Activated naive CD4-positive, alpha-beta T cell treated with anti-CD3 and anti-CD28 coated beads, Interleukin-2, amount 50 U/mL, for 16 hours (primary cell): Measurements from ENCODE around the gene THRA.

Experiments used
- DNase-seq: peaks from one replicate; pipeline ENCODE4 v3.0.0-alpha.2; 2020

THRA gene

DNA sequence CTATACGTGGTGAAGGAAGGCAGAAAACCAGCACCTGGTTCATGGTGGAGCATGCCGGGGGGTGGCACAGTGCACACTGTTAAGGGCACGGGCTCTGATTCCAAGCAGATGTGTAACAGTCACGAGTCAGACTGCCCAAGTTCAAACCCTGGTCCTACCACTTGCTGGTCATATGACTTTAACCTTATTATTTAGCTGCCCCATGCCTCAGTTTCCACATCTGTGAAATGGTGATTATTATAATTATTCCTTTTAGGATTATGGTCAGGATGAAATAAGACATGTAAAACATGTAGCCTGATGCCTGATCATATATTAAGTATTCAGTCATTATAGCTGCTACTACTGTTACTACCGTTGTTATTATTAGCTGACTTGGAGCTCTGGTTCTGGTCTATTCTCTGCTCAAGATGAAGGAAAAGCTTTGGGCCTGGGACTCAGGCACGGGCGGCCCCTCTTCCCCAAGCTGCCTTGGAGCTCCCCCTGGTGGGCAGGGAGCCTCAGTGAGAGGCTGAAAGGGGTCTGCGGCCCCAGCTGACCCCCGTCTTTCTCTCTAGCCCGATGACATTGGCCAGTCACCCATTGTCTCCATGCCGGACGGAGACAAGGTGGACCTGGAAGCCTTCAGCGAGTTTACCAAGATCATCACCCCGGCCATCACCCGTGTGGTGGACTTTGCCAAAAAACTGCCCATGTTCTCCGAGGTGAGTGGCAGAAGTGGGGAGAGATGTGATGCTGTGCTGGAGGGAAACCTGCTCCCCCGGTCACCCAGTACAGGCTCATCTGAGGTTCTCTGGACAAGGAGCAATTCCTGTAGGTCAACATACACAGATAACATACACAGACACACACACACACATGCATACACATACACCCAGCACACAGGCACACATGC lies 23.6 kb downstream of the THRA start:
- peak; percentile 76 for DNase-seq

DNA sequence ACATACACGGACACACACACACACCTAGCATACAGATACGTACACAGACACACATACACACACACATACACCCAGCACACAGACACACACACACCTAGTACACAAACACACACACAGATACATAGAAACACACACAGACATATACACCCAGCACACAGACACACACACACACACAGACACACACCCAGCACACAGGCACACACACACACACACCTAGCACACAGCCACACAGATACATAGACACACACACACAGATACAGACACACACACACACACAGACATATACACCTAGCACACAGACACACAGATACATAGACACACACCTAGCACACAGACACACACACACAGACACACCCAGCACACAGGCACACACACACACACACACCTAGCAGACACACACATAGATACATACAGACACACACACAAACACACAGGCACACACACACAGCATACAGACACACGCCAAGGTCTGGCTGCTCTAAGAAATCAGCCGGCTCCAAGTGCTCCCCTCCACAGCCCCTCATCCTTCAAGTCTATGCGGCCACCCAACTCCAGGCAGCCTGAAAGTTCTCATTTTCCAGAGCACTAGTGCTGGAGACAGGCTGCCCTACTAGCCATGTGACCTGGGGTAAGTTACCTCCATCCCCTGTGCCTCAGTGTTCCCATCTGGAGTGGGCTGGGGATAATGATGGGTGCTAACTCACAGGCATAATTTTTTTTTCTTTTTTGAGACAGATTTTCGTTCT lies 24.5 kb downstream of the THRA start:
- no peak for DNase-seq

DNA sequence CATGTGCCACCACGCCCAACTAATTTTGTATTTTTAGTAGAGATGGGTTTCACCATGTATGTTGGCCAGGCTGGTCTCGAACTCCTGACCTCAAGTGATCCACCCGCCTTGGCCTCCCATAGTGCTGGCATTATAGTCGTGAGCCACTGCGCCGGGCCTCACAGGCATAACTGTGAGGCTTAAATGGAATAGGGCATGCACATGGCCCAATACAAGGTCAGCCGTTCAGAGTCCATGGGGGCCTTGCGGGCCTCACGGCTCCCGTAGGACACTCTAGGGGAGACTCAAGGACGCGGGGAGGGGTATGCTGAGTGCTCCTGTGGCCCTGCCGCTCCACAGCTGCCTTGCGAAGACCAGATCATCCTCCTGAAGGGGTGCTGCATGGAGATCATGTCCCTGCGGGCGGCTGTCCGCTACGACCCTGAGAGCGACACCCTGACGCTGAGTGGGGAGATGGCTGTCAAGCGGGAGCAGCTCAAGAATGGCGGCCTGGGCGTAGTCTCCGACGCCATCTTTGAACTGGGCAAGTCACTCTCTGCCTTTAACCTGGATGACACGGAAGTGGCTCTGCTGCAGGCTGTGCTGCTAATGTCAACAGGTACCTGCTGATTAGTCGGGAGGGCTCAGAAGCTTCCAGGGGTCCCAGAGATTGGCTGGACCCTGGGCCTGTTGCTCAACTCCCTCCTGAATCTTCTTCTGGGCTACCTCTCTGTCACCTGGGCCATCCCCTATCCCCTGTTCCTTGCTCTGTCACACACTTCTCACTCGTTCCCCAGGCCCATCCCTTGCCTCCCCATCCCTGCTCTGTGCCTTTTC lies 25.3 kb downstream of the THRA start:
- no peak for DNase-seq

DNA sequence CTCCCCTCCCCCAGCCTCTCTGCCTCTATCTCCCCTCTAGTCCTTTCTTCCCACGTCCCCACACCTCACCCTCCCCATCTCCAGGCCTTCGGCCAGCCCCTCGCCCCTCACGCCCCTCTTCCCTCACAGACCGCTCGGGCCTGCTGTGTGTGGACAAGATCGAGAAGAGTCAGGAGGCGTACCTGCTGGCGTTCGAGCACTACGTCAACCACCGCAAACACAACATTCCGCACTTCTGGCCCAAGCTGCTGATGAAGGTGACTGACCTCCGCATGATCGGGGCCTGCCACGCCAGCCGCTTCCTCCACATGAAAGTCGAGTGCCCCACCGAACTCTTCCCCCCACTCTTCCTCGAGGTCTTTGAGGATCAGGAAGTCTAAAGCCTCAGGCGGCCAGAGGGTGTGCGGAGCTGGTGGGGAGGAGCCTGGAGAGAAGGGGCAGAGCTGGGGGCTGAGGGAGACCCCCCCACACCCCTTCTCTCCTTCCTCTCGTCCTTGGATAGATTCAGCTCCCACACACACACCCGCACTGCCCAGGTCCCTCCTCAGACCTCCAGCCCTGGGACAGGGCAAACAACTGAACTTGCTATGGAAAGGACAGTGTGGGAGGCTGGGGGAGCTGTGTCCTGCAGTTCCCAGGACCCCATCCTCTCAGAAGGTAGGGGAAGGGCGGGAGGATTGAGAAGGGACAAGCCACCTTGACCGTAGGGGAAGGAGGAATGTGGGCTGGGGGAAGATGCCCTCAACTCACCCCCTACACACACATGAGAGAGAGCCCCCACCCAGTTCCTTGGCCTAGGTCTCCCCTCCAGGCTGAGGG lies 26.5 kb downstream of the THRA start:
- no peak for DNase-seq

DNA sequence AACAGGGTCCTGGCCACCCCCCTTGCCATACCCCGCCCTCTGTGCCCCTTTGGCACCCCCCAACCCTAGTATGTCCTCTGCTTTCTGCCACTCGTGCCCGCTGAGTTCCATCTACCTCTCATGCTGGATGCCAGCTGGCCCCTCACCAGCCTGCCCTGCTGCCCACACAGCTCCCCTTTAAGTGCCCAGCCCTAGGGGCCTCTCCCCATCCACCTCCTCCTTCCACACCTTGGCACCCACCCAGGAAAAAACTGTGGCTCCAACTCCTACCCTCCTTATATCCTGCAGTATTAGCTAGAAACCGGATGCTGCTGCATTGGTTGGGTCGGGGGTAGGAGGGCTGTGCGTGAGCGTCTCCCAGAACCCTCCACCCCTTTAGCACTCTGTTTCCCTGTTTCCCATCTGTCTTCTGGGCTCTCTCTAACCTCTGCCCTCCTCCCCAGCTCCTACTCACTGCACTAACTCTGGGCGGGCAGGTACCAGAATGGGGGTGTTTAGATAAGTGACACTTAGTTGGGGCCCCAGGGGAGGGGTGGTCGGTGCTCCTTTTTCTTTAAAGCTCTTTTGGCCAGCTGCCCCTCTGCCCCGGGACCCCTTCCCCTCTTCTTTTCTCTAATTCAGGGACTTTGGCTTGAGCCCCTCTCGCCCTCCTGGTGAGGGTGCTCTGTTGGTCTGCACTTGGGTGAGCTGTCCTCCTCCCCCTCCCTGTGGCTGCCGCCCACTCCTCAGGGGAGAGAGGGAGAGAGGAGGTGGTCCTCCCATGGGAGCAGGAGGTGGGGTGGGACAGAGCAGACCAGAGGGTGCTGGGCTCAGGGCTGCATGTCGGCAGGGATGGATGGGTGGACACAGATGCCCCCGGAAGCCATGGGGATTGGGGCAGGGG lies 27.7 kb downstream of the THRA start:
- no peak for DNase-seq

DNA sequence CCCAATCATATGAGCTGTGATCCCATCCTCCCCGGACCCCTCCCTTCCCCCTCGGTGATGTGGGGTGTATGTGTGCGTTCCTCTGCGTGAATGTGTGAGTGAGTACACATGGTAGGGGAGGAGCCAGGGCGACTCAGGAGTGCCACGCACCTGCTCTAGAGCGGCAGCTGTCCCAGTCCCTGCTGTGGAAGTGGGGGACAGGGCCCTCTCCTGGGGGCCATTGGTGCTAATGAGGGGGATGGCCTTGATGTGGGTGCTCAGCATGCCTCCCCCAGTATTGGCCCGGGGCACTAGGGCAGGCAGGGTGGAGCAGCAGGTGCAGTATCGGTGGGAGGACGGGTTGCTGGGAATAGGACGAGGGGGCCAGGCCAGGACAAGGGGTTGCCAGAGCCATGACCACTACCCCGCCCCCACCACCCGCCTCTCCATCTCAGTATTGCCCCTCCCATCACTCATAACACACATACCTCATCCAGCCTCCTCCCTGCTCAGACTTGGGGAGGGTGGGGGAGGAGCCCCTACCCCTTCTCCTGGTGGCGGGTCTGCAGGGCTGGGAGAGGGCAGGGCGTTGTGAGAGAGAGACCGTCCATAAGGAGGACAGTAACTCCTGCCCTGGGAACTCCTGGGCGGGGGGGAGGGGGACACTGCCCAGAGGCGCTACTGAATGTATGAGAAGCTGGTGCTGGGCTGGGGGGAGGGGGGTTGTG lies 29.1 kb downstream of the THRA start:
- no peak for DNase-seq

DNA sequence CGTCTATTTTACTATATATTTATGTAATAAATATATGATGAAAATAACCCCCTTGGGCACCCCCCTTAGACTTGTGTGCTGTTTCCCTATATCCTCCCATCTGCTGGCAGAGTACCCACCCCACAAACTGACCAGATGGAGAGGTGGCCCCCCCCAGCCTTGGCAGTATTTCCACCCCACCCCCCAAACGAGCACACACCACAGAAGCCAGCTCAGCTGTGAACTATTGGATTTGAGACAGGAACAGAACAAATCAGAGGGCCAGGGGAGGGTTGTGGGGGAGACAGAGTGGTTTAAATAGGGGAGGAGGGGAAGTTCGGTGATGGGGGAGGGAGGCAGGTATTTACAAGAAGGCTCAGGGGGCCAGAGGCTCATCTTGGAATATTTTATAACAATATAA lies 29.8 kb downstream of the THRA start:
- DNase-seq: no peak

DNA sequence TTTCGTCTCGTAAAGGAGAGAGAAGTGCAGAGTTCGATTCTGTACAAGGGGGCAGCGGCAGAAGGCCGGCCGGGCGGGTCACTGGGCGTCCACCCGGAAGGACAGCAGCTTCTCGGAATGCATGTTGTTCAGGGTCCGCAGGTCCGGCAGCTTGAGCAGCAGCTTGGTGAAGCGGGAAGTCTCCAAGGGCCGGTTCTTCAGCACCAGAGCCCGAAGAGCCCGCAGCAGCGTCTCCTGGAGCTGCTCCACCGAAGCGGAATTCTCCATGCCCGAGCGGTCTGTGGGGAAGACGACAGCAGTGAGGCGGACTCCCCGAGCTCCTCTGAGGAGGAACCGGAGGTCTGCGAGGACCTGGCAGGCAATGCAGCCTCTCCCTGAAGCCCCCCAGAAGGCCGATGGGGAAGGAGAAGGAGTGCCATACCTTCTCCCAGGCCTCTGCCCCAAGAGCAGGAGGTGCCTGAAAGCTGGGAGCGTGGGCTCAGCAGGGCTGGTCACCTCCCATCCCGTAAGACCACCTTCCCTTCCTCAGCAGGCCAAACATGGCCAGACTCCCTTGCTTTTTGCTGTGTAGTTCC lies 30.3 kb downstream of the THRA start:
- no peak for DNase-seq

DNA sequence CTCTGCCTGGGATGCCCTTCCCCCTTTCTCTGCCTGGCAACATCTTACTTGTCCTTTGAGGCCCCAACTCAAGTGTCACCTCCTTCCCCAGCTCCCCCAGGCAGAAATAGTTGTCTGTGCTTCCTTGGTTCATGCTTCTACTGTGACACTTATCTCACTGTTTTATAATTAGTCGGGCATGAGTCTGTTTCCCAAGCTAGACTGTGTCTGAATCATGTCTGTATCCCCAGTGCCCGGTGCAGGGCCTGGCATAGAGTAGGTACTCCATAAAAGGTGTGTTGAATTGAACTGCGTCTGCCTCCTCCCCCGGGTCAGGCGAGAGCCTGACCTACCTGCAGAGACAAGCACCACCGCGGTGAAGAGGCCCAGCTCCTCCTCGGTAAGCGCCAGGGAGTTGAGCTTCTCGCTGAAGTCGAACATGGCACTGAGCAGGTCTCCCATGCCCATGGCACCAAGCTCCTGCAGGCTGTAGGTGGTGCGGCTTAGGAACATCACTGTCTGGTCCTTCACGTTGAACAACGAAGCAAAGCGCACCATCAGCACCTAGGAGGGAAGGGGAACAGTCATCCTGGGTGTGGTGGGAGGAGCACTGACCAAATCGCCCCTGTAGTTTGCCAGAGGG lies 30.9 kb downstream of the THRA start:
- DNase-seq: no peak

DNA sequence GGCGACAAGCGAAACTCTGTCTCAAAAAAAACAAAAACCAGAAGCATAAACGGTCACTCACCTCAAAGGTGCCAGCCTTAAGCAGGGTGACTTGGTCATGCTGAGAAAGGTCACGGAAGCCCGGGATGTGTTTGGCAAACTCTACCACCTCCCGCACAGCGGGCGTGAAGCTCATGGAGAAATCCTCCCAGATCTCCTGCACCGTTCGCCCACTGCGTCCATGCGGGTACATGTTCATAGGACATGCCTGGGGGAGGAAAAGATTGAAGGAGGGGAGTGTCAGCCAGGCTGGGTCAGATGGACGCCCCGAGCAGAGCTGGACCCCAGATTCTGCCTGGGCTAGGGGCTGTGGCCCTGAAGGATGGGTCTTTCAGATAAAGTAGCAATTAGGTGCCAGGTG lies 32.1 kb downstream of the THRA start:
- DNase-seq: no peak

DNA sequence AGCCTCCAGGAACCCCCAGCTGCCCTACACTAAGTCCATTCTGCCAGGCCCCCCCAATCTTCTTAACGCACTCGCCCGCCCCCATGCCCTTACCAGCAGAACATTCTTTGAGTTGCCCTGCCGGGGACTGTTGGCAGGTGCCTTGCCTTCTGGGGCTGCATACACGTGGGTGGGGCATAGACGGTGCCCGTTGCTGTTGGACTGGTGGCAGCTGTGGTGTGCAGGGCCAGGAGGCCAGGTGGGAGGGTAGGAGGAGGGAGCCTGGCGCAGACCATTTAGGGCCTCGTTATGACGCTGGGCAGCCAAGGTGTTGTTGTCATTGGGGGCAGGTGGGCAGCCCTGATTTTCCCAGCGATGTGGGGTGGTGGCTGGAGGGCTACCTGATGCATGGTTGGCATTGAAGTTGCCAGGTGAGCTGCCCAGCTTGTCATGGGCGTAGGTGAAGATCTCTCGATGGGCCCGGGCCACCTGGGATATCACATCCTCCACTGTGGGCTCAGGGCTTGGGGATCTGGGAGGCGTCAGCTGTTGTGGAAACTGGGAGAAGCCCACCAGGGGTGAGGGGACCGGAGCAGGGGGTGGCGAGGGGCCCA lies 32.7 kb downstream of the THRA start:
- no peak for DNase-seq

DNA sequence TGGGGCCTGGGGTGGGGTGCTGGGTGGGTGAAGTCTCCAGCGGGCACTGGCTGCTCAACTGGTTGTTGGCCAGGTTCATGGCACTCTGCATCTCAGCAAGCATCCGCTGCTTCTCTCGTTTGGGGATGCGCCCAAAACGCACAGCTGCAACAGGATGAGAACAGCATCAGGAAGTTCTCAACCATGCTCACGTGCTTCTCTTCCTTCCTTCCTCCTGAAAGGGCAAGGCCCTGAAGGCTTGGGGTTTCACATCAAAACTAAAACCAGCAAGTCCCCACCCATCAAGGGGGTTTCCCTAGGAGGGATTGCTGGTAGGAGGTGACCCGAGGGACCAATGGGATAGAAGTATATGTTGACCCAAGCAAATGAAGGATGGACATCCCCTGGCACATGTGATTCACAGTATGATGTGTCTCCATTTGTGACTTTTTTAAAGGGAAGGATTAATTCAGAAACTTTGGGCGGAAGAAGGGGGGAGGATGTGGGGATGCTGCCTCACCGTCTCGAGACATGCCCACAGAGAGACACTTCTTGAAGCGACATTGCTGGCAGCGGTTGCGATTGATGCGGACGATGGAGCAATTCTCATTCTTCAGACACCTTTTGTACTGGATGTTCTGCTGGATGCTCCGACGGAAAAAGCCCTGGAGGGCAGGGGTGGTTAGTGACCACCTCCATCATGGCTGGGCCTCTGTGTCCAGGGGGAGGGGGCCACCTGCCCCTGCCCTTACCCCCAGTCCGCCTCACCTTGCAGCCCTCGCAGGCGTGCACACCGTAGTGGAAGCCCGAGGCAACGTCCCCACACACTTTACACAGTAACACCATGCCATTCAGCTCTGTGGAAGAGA lies 33.4 kb downstream of the THRA start:
- peak; percentile 69 for DNase-seq

DNA sequence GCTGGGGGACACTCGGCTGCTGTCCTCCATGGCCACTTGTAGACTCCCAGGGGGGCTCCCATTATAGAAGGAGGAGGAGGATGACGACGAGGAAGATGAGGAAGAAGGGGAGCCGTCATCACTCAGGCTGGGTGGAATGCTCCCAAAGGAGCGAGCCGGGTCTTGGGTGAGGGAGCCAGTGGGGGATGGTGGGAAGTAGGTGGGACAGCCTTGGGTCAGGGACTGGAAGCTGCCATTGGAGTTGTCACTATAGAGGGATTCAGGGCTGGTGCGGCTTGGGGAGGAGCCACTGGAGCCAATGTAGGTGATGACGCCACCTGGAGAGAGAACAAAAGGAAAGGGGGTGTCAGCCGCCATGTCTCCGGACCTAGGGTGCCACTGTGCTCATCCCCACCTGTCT lies 34.3 kb downstream of the THRA start:
- DNase-seq: no peak

DNA sequence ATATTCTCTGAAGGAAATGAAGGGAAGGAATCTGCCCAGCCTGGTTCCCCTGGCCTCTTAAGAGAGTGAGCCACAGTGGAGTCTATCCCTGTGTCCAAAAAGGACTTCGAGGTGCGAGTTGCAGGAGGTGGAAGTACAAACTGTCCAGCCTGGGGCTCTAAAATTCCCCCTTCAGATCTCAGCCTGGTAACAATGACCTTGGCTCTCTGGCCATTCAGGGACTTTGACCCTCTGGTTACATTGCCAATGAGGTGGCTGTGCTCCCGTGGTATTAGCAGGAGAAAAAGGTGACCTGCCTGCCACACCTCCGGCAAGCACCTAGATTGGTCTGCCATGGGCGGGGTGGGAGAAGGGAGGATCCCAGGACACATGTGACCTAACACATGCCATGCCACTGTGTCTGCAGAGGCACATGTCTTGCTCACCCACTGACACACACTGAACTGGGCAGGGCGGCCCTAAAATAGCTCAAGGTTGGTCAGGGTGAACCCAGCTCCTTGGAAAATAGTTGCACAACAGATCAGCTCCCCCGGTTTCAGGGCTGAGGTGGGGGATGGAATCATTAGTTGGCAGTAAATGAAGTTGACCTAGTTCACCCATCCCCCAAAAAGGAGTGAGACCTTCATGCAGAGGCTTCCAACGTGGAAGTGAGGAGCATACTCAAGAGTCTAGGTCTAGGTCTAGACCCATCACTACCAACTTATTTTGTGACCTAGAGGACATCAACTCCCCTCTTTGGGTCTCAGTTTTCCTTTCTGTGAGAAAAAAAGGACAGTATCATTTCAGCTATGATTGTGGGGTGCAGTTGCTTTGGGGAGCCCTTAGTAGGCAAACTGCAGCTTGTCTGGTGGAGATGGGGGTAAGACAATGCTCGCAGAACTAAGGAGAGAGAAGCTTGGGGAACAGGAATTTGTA lies 35.4 kb downstream of the THRA start:
- DNase-seq: no peak

DNA sequence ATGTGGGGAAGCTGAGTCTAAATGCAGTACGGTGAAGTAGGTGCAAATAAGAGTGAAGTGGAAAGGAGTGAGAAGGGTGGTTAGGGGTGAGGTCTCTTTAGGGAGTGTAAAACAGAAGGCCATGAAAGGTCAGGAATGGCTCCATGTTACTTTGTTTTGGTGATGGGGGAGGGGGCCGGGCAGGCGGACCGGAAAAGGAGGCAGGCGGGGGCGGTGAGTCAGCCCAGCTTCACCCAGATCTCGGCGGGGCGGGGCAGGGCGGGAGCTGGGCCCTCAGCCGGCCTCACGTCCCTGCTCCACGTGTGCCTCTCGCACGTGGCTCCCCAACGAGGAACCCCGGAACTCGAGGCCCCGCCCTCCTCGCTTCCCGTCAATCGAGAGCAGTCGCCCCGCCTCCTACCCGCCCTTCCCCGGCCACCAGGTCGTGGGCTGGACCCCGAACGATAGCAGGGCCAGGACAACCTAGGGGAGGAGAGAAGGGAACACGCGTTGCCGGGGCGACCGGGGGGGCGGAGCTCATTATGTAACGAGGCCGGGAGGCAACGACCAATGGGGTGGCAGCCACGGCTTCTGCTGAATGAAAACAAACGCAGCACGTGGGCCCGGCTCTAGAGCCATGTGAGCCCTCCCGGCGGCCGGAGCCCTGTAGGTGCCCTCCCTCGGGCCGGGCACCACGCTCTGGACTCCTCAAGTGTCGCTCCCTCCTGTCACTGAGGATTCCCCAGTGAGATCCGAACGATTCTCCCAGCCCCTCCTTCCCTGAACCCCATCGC lies 36.3 kb downstream of the THRA start:
- DNase-seq: peak; percentile 99

DNA sequence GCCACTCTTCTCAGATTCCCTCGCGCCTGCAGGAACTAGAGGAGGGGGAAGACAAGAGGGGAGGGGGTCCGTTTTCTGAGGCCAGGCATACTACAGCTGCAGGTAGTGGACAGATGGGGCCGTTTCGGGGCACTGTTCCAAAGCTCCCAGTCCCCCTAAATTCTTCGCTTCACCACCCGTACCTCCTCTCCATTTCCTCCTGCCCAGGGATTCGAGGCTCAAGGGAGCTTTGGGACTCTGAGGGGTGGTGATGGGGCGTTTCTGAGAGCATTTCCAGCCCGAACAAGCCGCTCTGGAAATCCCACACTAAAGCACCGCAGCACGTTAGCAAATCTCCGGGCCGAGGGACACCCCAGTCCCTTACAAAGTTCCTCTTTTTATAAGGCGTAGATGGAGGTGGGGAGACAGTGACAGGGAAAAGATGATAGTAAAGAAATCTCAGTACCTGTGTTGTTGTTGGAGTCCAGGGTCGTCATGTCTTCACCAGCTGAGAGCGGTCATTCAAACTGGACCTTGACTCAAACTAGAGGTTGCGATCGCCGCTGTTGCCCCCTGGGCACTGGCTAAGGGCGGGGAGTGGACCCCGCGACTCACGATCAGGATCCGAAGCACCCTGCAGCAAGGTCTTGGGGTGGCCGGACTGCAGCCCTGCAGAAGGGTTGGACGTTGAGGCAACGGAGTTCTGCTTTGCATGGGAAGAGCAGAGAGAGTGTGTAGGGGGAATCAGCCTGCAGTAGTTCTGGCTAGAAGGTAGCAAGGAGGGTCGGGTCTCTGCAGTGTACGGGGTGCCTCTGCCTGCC lies 37.1 kb downstream of the THRA start:
- DNase-seq: no peak
